Measurements from ENCODE around the gene CTPS1. TPM values are rescaled to one million over a fixed set of nuclear protein-coding genes. Genes with fewer than 3 reads are reported as not detected.

CTPS1 gene
- total RNA-seq, 4 donors from 2014 or later: 43.7 to 181 (median 107) TPM

DNA sequence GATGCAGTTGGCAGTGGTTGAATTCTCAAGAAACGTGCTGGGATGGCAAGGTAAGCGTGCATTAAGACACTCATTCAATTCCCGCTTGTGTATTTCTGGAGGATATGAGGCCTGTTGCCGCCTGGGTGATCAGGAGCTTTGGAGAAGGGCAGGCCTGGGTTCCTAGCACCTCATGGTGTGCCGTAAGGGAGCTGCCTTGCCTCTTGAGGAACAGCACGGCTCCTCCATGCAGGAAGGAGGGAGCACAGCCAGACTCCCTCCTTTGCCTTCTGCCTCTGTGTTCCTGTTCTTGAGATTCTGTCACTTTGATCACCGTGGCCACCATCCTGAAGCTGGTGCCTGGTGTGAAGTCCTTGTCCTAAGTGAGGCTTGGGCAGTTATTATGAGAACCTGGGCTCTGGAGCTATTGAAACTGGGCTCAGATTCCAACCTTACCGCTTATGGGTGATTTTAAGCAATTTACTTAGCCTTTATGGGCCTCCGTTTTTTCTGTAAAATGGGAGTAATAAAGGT is 23.7 kb downstream of the CTPS1 start:
- no peak for TF ChIP-seq POLR2A (IDR thresholded peaks at IDR 0.05)
- TF ChIP-seq CTCF (IDR thresholded peaks at IDR 0.05): no peak
- no peaks in the 10 kb centered on the region for H3K27me3 ChIP-seq
- no peak overlapping the region for H3K4me3 ChIP-seq
- H3K4me1 ChIP-seq: peaks cover 0 to 11% (median 5%) of the 10 kb centered on the region in 4 donors
- no peak for DNase-seq
- no peaks in the 10 kb centered on the region for H3K9me3 ChIP-seq
- H3K27ac ChIP-seq: peak overlapping the region in 2 of 4 donors; percentile 11 to 48
- H3K36me3 ChIP-seq: peaks cover 0 to 53% (median 0%) of the 10 kb centered on the region in 3 donors

DNA sequence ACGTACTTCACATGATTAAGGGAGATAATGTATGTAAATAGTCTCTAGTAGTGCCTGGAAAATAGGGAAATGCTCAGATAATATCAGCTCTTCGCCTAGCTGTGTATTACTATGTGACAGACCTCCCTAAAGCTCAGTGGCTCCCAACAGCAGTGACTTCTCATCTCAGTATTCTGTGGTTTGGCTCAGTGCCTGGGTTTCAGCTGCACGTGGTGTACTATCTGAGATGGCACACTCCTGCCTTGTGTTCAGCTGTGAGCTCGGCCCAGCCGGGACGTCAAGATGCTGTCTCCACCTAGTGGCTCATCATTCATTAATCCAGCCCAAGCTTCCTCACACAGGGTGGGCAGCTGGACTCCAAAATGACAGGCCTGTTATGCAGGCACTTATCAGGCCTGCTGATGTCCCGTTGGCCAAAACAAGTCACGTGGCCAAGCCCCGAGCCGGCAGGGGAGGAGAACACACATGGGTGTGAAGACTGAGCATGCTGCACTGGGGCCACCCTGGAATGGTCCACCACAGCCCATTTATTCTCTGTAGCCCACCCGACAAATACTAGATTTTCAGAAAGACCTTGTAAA is 24.2 kb downstream of the CTPS1 start:
- Histone ChIP-seq H3K36me3 (peaks cover 0 to 54% (median 0%) of the 10 kb centered on the region in 3 donors), H3K27ac (peak overlapping the region in 2 of 4 donors; percentile 11 to 48)
- no peak for TF ChIP-seq POLR2A (IDR thresholded peaks at IDR 0.05)
- TF ChIP-seq CTCF (IDR thresholded peaks at IDR 0.05): peak in 5 of 6 experiments; percentile 35 to 58 (median 52)

GRCh38 chr1:41005876-41006275 is 26.4 kb downstream of the CTPS1 start:
- Histone ChIP-seq H3K27ac (no peak overlapping the region), H3K4me3 (no peak overlapping the region), H3K27me3 (no peaks in the 10 kb centered on the region), H3K36me3 (peaks cover 0 to 56% (median 0%) of the 10 kb centered on the region in 3 donors), H3K4me1 (peaks cover 0 to 11% (median 5%) of the 10 kb centered on the region in 4 donors), H3K9me3 (no peaks in the 10 kb centered on the region)
- no peak for TF ChIP-seq POLR2A (IDR thresholded peaks at IDR 0.05)
- TF ChIP-seq CTCF (IDR thresholded peaks at IDR 0.05): no peak
- DNase-seq: no peak

More for the DNA sequence above, 24.2 kb downstream of the CTPS1 start:
- H3K4me1 ChIP-seq: peaks cover 0 to 11% (median 5%) of the 10 kb centered on the region in 4 donors
- H3K9me3 ChIP-seq: no peaks in the 10 kb centered on the region
- no peaks in the 10 kb centered on the region for H3K27me3 ChIP-seq
- no peak overlapping the region for H3K4me3 ChIP-seq
- DNase-seq: peak; percentile 75 to 97 (median 91)

DNA sequence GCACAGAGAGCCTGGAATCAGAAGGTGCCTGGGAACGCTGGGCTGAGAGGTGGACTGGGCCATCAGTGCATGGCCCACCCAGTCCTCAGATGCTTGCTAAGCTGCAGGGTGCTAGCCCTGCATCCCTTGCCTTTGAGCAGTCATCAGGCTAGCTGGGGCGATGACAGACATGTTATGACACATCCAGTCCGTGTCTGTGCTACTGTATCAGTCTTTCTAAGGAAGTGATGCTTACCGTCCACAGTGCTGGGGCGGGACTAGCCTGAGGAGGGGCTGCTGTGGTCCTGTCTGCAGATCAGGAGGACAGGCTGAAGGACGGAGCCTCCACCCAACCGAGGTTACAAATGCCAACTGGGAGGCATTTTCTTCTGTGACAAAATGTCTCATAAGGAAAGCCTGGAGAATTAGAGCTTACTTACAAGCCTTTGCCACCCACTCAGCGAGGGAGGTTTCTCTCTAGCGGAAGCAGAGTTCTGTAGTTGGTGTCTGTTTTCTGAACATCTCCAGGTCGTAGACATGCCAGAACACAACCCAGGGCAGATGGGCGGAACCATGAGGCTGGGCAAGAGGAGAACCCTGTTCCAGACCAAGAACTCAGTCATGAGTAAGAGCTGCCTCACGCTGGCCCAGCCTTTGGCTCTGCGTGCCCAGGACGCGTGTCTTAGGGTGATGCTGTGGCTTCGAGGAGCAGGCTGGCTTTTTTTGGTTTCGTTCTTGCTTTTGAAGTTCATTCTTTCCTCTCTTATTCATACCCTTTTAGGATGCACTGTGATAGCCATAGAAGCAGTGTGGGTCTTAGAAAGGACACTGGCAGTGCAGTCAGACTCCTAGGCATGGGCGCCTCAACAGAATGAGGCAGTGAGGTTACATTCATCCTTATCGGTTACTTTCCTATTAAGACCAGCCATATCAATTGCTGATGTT is 27.7 kb downstream of the CTPS1 start:
- no peaks in the 10 kb centered on the region for H3K27me3 ChIP-seq
- TF ChIP-seq CTCF (IDR thresholded peaks at IDR 0.05) (no peak), POLR2A (IDR thresholded peaks at IDR 0.05) (no peak)
- peaks cover 0 to 60% (median 0%) of the 10 kb centered on the region in 3 donors for H3K36me3 ChIP-seq
- H3K4me1 ChIP-seq: peaks cover 0 to 11% (median 5%) of the 10 kb centered on the region in 4 donors
- no peaks in the 10 kb centered on the region for H3K9me3 ChIP-seq
- no peak overlapping the region for H3K27ac ChIP-seq
- no peak for DNase-seq
- no peak overlapping the region for H3K4me3 ChIP-seq

DNA sequence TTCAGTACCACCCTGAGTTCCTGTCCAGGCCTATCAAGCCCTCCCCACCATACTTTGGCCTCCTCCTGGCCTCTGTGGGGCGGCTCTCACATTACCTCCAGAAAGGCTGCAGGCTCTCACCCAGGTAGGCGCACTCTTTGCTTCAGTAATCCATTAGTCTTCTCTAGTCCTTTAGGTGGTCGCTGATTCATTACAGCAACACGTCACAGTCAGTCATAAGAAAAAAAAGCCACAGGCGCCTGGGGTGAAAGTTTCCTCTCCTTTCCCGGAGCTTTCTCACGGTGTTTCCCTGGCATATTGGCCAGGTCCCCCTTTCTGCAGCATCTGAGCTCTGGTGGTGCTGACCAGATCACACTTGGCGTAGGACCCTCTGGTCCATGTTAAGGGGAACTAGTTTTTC is 30.0 kb downstream of the CTPS1 start:
- Histone ChIP-seq H3K9me3 (no peaks in the 10 kb centered on the region), H3K36me3 (peaks cover 0 to 66% (median 0%) of the 10 kb centered on the region in 3 donors), H3K27ac (no peak overlapping the region), H3K4me1 (no peaks in the 10 kb centered on the region), H3K4me3 (no peak overlapping the region), H3K27me3 (no peaks in the 10 kb centered on the region)
- TF ChIP-seq CTCF (IDR thresholded peaks at IDR 0.05) (no peak), POLR2A (IDR thresholded peaks at IDR 0.05) (no peak)
- no peak for DNase-seq

All from Peyer's patch (tissue), 4 donors.